Fibroblast of skin of back (primary cell): ENCODE data around the gene DCTD. TPM values are rescaled to one million over a fixed set of nuclear protein-coding genes. Genes with fewer than 3 reads are reported as not detected.
A peak's percentile ranks its signal among the peaks of the same experiment; 100 is the strongest.

Experiments
- DNase-seq: peaks from one replicate; pipeline ENCODE4 v3.0.0-alpha.2; 2013
- polyA plus RNA-seq, 2 experiments: library from polyadenylated mRNA; unstranded; fragments of 120-200 nt; gene quantifications; one replicate each; pipeline ENCODE4 v1.2.1, GENCODE V29; 2013; ENCODE audit not compliant: insufficient read length in 2 of 2

DCTD gene
- polyA plus RNA-seq (2013, experiment 1 of 2; ENCODE audit: insufficient read length), result 96.8 TPM
- 90.9 TPM for polyA plus RNA-seq (2013, experiment 2 of 2; ENCODE audit: insufficient read length)

- peak; percentile 82 for DNase-seq
Observed at GRCh38 chr4:182917182-182918043, at the start of gene DCTD. Gene DCTD, minus strand, starts transcription at chr4:182917386. Its CDS starts 1,818 bp downstream, at chr4:182915568.

DNA sequence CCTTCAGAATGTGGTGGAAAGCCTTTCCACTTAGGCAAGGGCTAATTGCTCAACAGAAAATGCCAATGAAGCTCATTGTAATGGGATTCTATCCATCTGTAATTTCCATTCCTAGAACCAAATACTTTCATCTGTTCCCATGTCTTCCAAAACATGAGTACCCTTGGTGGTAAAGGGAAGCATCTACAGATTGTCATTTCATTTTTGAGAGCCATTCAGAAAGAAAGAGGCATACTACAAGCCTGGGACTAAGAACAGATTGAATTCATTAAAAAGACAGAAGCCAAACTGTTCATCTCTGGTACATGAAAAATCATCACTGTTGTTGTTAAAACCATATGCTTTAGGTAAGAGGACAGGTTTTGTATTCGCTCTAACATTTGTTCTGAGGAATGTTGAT lies 43.6 kb upstream of the DCTD start:
- no peak for DNase-seq

- DNase-seq, result no peak
Observed at GRCh38 chr4:182960228-182960627, 43.0 kb upstream of the DCTD start.

- peak; percentile 47 for DNase-seq
Observed at GRCh38 chr4:182955411-182955810, 38.2 kb upstream of the DCTD start.

DNA sequence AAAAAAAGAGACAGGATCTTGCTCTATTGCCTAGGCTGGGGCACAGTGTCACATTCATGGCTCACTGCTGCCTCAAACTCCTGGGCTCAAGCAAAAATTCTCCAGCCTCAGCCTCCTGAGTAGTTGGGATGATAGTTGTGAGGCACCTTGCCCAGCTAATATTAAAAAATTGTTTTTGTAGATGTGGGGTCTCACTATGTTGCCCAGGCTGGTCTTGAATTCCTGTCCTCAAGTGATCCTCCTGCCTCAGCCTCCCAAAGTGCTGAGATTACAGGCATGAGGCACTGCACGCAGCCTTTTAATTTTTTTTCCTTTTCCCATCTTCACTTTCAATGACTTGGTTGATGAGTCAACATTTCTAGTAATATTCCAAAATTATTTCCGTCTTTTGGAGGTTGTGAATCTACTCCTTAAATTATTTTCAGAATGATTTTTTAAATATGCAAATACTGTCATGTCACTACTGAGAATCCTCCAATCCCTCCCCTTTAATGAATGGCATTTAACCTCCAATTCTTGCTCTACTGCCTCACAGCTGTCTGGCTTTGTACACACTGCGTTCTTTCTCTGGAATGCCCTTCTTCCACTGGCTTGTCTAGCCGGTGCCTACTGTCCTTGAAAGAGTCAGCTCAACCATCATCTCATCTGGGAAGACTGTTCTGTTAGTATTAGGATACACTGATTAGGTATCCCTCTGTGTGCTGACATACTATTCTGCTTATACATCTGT lies 27.5 kb upstream of the DCTD start:
- no peak for DNase-seq

DNA sequence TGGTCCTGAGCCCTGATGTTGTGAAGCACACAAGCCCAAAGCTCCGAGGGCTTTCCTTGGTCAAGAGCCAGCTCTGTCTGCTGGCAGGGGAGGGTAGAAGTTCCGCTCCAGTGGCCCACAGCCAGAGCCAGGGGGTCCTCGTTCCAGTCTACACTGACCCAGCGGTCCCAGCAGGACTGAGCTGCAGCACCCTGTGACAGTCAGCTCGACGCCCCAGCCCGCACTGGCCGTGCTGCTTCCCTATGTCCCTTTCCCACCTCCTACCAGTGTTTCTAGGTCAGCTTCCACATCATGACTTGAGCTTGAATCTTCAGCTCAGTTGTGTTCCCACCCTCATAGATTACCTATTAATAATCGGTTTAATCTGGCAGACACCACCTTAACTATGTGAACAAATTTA lies 22.5 kb upstream of the DCTD start:
- DNase-seq, result no peak

DNA sequence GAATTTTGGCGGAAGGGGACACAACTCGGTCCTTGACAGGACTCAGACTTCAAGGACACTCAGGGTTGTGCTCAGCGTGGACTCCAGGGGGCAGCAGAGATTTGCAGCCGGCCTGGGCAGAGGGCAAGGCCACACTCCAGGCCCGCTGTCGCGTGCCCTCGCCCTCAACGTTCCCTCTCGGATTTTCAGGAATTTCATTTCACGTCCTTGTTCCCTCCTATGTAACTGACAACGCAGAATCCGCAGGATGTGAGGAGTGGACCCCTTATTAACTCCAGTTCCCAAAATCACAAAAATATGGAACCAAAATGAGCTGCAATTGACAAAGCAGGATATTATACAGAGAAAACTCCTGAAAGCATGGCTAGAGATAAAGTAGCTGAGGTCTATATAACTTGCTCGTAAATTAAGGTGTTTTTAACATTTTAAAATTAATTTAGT lies 21.0 kb upstream of the DCTD start:
- peak; percentile 64 for DNase-seq

DNA sequence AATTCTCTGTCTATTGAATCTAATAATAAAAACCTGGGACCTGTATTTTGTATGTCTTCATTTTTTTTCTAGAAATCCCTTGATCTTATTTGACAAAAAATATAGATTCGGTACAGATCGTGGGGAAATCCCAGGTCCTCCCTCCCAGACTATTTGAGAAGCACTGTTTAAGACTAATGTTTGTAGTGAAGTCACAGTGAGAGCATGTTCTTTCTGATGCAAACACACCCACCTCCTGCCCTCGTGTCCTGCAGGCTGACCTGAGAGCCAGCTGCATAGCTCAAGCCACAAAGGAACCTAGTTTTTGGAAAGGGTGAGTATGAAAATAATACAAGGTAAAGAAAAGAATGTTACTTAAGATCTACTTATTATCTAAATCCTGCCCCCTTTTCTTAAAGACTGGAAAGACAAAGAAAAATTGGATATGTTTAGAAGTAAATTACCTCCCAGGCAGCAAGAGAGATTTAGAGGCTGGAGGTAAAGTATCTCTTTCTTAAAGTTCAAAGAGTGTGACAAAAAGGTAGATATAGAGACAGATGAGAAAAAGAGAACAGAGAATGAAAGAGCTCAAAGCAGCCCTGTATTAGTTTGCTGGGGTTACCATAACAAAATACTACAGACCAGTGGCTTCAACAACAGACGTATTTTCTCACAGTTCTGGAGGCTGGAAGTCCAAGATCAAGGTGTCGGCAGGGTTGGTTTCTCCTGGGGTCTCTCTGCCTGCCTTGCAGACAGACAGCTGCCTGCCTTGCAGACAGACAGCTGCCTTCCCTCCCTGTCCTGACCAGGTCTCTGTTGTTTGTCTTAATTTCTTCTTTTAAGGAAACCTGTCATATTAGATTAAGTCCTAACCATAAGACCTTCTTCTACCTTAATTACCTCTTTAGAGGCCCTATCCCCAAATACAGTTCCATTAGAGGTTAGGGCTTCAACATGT lies 20.4 kb upstream of the DCTD start:
- DNase-seq, result no peak

GRCh38 chr4:182932651-182933050 lies 15.5 kb upstream of the DCTD start:
- DNase-seq, result no peak

DNA sequence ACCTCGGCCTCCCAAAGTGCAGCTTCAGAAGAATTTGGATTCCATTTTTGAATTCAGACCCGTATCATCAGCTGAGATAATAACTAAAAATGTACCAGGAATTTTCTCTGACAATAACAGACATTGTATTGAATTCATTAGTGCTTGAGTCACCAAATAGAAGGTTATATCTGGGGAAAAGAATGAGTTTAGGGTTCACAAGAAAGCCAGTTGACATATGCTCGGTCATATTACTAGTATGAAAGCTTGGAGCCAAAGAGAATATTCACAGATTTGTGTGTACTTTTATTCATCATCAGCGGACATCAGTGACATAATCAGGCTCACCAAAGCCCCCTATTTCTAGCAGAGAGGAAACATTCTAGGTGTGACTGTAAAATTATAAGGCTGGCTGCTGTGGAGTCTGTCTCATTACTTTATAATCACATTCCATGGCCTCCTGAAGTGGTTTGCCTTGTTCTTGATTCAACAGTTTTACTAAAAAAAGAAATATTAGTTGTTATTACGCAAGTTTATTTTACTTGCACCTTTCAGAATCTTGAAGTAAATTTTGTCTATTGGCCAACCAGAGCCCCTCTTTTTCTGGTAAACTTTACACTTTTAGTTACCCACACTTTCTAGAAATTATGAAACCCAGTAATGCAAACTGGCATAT lies 14.6 kb upstream of the DCTD start:
- peak; percentile 62 for DNase-seq

GRCh38 chr4:182930889-182931288 lies 13.7 kb upstream of the DCTD start:
- DNase-seq, result no peak

DNA sequence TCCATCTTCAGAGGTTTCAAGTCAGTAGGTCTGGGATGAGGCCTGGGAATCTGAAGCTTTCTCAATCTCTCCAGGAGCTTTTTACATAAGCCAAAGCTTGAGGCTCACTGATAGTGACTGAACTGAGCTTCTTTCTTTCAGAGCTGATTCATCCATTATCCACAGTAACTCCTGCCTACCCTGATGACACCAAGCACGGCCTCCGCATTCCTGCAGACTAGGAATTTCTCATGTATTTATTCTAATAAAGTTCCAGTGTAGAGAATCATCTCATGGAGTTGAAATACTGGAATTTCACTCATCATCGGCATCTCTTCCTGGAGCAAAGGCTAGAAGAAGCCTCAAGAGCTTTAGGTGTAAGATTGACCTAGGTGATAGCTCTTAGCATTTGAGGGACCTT lies 12.1 kb upstream of the DCTD start:
- DNase-seq, result peak; percentile 96

GRCh38 chr4:182928061-182928460 lies 10.9 kb upstream of the DCTD start:
- no peak for DNase-seq

GRCh38 chr4:182927505-182927904 lies 10.3 kb upstream of the DCTD start:
- no peak for DNase-seq

DNA sequence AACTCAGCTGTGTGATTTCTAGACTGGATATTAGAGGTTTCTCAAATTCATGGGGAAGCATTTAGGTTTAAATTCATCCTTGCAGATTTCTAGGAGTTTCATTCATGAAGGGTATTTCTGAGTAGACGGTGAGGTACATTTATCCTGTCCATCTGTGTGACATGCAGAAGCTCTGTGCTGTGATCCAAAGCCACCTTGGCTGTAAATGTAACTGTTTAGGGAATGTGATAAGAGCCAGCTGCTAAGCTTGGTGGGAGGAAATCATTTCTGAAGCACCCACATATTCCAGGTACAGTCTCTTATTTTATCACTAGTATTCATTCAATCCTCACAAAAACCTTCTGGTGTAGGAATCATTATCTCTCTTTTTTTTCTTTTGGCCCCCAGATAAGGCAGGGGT lies 8.7 kb upstream of the DCTD start:
- DNase-seq, result no peak

DNA sequence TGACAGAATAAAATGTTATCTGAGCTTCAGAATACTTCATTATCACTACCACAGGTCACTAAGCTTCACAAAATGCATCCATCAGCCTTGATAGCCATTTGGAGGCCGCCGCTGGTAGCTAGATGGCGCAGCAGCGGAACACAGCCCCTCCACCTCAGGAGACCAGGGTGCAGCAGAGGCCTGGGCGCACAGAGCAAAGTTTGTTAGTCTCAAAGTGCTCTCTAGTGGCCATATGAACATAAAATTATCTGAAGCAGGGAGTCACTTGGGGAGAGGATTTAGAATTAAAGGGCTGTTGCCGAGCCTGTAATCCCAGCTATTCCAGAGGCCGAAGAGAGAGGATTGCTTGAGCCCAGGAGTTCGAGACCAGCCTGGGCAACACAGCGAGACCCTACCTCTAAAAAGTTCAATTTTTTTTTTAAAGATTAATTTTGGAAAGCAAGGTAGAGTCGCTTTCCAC lies 8.1 kb upstream of the DCTD start:
- DNase-seq, result peak; percentile 78

- DNase-seq, result no peak
Observed at GRCh38 chr4:182924497-182924896, 7.3 kb upstream of the DCTD start.

DNA sequence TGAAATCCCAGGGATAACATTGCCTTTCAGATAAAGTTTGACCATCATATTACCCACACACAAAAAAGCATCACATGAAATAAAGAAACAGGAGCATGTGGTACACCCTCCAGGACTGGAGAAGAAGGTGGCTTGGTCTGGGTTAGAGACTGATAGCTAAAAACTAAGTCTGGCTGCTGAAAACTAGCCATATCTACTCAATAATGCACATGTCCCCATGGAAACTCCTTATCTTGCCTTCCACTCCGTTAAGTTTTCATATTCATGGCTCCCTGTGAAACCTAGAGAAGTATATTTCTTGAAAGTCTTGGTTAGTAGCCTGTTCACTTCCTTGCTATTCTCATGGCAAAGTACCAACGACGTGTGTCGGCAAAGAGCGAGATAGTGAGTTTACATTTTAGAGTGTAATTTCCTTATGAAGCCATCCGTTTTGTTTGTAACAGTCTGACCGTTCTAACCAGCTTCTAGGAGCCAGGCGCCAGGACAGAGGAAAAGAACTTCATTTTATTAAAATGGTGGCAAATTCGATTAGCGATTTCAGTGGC lies 6.7 kb upstream of the DCTD start:
- no peak for DNase-seq

DNA sequence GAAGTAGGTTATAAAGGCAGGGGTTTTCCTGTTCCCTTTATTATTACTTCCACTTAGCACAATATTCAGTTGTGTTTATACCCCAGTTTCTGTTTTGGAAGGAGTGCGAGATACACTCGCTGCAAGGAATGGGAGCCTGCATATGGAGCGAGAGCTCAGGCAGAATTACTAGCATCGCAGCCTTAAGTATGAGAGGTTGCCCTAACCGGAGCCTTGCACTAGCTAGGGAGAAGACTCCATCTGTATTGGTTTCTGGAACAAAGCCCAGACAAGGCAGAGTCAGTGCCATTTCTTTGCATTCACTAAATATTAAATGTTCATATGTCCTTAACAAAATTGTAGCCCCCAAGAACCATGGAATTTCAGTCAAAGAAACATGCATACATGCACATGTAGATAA lies 6.2 kb upstream of the DCTD start:
- DNase-seq, result no peak

GRCh38 chr4:182922501-182923284 lies 5.5 kb upstream of the DCTD start:
- DNase-seq, result no peak

GRCh38 chr4:182921608-182922007 lies 4.4 kb upstream of the DCTD start:
- no peak for DNase-seq
